Activated CD4-positive, alpha-beta T cell treated with anti-CD3 and anti-CD28 coated beads for 1 hour (primary cell): Measurements from ENCODE around the gene GLMP.

Source experiments
- DNase-seq: peaks from one replicate; pipeline ENCODE4 v3.0.0-alpha.2; 2020

The GLMP gene

DNA sequence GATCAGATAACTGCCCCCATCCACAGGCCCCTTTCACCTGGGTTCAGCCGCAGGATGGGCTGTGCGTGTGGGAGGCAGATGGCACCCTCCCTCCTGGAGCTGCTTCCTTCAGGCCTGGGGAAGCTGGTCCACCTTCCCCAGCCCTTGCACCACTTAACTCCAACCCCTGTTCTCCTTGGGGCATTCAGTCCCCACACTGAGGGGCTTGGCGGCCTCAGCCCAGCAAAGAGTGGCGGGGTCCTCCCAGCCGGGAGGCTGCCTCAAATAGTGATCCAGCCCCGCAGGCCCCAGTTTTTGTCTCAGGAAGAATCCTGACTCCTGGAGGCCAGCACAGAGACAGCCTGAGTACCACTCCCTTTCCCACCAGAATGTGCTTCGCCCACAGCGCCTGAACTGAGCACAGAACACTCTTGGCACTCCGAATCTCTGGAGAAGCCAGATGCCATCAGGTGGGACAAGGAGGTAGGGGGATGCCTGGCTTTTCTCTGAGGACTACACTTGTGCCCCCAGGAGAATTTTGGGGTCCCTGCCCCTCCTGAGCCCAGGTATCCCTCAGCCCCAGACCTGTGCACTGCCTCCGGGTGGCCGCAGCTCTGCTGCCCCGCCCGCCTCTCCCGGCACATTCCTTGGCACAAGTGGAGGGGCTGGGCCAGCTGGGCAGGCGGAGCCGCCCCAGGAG is 48.6 kb downstream of the GLMP start:
- no peak for DNase-seq

- no peak for DNase-seq
Measured at GRCh38 chr1:156246241-156246780, 49.2 kb downstream of the GLMP start.

DNA sequence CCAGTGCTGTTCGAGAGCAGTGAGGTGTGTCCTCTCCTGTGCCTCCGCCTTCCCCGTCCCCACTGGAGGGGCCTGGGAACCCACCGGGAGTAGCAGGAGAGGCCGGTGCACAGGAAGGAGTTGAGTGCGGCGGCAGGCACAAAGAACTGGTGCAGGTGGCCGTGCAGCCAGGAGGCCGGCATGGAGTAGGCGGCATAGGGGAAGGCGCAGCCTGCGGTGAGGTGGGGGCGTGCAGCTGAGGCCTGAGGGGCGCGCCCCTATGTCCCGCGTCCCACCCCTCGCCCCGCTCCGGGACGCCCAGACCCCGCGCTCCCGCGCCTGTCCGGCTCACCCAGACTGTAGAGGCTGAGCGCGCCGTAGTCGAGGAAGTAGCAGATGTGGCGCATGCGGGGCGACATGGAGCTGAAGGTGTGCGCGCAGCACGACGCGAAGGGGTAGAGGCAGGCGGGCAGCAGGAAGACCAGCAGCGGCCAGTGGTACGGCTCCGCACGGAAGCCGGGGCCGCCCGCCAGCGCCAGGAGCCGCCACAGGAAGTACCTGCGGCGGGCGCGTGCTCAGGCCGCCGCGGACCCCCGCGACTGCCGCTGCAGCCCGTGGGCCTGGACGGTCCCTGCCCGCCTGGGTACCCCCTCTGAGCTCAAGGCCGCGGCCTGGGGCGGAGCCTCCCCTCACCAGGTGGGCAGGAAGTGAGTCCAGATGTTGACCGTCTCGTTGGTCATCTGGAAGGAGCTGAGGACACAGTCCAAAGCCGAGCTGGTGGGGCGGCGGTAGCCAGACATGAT is 49.8 kb downstream of the GLMP start:
- DNase-seq = no peak

- no peak for DNase-seq
Measured at GRCh38 chr1:156244712-156245111, 50.8 kb downstream of the GLMP start.

DNA sequence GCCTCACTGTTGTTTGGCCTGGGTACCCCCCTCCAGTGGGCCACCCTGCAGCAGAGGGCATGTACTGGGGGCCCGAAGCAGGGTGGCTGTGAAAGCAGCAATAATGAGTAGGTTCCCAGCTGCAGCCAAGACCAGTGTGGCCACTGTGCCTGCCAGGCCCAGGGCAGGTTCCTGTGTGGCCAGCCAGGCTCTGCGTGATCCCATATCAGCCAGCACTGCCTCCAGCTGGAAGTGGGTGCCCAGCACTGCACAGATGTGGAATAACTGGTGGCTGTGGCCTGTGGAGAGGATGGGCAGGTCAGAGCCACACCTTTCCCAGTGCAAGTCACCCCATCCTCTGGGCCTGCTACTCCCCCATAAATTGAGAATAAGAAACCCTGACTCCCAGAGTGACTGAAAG is 51.4 kb downstream of the GLMP start:
- no peak for DNase-seq

DNA sequence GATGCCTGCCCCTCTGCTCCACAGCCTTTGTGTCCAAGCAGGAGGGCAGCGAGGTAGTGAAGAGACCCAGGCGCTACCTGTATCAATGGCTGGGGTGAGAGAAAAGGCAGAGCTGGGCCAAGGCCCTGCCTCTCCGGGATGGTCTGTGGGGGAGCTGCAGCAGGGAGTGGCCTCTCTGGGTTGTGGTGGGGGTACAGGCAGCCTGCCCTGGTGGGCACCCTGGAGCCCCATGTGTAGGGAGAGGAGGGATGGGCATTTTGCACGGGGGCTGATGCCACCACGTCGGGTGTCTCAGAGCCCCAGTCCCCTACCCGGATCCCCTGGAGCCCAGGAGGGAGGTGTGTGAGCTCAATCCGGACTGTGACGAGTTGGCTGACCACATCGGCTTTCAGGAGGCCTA is 52.7 kb downstream of the GLMP start:
- no peak for DNase-seq
